NCI-H526 (cell line): Measurements from ENCODE around the gene CARMIL1.
"Not testable (repeated sequence)": the region's sequence is repeated elsewhere in the genome, so short reads cannot be mapped to it uniquely, and the experiment has no call there.

Experiments used
- DNase-seq, 2 experiments: peaks; one replicate each; lab custom pipeline; 2025; lab: John Stamatoyannopoulos, UW

The CARMIL1 gene

DNA sequence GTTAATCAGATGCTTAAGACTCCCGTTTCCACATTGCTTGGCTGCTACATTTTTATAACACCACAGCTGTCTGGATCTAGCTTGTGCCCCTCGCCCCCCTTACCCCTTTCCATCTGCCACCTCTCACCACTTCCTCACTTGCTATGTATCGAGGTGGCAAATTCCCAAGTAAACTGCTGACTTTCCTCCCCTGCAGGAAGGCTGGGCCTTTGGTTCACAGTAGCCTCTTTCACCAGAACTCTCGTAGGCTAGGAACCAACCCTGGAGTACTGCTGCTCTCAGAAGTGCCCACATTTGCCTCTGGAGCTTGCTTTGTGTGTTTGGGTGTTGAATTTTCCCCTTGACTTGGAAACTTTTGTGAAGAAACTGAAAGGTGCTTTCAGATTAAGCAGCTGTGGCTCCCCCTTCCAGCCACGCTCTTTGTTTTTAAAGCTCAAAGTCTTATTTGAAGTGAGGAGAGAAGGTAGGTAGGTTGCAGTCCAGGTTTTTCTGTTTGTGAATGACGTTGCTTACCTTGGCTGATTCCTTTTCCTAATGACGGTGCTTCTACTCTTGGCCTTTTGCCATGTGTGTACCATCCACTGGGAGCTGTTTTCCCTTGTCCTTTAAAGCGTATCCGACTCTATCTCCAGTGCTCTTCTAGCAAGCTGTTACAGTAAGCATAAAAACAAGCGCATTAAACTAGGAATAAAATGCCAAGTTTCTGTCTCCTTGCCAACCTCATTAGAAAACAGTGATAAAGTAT lies 90.4 kb downstream of the CARMIL1 start:
- DNase-seq = no peak

DNA sequence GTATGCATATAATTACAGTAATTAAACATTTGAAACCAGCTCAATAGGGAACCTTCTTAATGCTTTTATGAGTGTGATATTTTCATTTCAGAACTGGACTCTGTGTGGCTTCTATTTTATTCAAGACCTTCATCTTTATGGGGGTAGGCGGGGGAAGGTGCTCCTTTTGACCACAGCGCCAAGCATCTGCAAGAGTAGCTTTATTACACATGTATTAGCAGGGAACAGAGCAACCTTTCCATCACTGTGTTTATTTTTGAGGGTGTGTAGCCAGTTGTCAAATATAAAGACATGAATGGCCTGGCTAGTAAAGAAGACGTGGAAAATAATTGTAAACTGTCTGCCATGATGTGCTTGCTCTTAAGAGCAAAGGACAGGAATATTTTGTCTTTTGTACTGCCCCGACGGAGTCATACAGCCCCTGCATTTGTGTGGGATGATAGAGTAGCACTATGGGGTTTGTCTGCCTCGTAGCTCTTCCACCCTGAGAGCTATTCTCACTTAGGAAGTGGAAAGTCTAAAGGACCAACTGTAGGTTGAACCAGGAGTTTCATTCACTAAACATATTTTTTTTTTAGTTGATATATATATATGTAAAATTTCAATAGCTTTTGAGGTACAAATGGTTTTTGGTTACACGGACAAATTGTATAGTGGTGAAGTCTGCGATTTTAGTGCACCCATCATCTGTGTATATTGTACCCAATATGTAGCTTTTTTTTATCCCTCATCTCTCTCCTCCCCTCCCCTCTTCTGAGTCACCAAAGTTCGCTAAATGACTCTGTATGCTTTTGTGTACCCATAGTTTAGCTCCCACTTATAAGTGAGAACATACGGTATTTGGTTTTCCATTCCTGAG lies 91.2 kb downstream of the CARMIL1 start:
- DNase-seq = no peak

DNA sequence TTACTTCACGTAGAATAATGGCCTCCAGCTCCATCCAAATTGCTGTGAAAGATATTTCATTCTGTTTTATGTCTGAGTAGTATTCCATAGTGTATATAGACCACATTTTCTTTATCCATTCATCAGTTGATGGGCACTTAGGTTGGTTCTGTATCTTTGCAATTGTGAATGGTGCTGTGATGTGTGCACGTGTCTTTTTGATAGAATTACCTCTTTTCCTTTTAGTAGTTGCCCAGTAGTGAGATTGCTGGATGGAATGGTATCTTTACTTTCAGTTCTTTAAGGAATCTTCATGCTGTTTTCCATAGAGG lies 91.8 kb downstream of the CARMIL1 start:
- no peak for DNase-seq

DNA sequence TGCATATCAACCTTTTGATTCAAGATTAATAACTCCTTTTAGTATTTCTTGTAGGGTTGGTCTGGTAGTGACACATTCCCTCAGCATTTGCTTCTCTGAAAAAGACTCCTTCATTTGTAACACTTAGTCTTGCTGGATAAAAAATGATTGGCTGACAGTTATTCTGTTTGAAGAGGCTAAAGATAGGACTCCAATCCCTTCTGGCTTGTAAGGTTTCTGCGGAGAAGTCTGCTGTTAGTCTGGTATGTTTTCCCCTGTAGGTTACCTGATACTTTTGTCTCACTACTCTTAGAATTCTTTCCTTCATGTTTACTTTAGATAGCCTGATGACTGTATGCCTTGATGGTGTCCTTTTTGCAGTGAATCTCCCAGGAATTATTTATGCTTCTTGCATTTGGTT lies 96.0 kb downstream of the CARMIL1 start:
- DNase-seq = no peak

DNA sequence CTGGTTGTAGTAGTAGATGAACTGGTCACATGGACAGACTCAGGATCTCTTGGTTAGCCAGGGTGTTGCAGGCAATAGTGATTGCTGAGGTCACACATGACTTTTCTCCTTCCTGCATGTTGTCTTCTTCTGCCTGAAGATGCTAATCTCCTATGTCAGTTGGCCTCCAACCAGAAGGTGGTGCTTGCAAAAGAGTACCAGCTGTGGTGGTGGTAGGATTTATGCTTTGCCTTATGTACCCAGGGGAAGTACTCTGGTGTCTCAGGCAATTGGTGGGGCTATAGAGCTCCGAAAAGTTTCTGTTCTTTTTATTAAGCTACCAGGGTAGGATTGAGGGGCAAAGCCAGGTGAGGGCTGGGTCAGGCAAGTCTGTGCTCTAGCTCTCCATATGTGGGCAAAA lies 98.5 kb downstream of the CARMIL1 start:
- no peak for DNase-seq

DNA sequence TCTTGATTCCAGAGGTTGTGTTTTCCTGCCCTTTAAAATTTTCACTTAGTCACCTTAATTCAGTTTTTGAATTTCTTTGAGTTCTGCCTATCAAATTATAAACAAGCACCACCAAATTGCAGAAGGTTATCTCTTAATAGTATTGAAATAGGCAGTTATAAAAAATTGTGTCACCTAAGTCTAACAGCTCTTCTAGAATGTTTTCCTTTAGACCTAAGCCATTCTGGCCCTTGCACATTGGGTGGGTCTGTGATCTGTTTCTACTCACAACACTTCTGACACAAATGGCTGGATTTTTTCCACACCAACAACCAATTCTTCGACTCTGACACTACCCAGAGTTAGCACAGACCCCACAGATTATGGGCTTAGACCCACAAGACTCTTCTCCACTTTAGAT lies 101.9 kb downstream of the CARMIL1 start:
- DNase-seq = no peak

DNA sequence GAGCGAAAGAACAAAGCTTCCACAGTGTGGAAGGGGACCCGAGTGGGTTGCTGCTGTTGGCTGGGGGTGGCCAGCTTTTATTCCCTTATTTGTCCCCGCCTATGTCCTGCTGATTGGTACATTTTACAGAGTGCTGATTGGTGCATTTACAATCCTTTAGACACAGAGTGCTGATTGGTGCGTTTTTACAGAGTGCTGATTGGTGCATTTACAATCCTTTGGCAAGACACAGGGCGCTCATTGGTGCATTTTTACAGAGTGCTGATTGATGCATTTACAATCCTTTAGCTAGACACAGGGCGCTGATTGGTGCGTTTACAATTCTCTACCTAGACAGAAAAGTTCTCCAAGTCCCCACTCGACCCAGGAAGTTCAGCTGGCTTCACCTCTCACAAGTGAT lies 103.3 kb downstream of the CARMIL1 start:
- not testable (repeated sequence) for DNase-seq

DNA sequence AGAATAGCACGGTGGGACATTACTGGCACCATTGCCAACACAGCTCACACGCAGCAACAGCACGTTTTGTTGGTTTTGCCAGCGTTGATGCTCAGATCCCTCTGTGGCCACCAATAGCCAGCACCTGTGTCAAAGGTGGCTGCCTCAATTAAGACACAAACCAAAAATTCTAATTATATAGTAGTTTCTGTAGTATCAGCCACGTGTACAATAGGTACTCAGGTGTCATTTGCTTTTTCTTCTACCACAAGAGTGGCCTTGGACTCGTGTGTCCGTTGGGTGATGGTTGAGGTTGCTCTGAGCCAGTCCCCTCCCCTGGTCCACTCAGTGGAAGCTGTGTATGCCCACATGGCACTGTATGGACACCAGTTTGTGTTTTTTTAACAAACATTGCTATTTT lies 105.1 kb downstream of the CARMIL1 start:
- no peak for DNase-seq

DNA sequence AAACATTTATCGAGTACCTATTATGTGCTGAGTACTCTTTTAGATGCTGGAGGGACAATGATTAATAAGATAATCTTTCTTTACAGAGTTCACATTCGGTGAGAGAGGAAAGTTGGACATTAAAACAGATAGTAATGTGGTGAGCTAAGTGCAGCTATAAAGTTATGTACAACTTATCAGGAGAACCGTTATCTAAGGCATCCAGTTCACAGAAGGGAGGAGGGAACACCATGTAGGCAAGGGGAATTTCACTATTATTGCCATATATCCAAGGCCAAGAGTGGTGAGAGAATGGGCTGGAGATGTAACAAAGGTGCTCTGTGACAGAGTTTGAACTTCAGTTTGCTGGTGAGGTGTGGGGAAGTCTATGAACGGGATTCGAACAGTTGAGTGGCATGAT lies 105.8 kb downstream of the CARMIL1 start:
- no peak for DNase-seq

DNA sequence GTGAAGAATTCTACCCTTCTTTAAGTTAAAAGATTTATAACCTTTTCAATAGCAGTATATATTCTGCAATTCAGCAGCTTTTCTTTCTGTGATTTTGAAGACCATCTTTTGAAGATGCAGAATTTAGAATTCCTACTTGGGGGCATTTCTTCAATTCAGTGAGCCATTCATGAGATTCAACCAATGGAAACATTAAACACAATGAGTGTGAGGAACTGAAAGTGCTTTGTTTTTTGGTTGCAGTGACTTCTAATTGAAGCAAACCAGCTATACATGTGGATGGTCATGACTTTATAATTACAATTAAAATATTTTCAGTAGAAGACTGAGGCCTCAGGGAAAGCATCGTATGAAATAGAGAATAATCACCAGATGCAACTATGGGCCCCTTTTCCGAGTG lies 108.3 kb downstream of the CARMIL1 start:
- no peak for DNase-seq

DNA sequence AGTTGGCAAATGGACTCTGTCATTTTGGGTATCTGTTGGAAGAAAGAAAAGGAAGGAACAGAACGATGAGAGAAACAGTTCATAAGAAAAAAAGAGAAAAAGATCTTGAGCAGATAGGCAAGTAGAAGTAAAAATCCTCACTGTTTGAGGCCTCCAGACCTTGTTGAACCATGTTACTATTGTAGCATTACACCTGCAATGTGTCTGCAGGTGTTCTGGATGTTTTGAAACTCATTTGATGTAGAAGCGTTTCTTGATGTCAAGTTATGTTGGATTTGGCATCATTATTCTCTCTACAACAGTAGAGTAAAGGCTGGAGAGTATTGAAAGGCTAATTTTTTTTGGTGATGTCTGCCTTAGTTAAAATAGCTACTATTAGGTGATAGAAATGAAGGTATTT lies 108.7 kb downstream of the CARMIL1 start:
- no peak for DNase-seq

DNA sequence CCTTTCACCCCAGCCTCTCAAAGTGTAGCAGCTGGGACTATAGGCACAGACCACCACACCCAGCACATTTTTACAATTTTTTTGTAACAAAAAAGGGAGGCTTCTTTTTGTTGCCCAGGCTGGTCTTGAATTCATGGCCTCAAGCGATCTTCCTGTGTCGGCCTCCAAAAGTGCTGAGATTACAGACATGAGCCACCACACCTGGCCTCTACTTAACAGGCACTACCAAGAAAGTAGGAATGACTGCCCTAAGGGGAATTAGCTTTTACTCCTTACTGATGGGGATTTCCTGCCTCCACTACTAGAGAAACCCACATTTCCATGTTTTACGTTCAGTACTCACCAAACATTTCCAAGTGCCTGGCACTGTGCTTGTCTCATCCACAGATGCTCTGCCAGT lies 109.6 kb downstream of the CARMIL1 start:
- DNase-seq = no peak

DNA sequence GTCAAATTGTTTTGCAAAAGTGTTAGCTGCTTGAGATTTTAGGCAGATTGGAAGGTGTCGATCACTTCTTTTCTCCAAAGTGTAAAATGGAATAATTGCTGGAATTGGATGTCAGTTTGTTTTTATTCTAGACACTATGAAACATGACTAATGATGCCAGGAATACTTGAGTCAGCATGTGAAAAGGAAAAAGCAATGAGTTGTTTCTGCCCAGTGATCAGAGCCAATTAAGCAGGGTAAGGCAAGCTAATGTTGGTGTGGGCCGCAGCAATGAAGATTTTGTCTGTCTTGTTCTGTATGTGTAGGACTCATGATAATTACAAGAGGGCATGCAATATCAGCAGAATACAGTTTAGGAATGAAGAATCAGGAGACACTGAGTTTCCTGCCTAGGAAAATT lies 110.3 kb downstream of the CARMIL1 start:
- no peak for DNase-seq

DNA sequence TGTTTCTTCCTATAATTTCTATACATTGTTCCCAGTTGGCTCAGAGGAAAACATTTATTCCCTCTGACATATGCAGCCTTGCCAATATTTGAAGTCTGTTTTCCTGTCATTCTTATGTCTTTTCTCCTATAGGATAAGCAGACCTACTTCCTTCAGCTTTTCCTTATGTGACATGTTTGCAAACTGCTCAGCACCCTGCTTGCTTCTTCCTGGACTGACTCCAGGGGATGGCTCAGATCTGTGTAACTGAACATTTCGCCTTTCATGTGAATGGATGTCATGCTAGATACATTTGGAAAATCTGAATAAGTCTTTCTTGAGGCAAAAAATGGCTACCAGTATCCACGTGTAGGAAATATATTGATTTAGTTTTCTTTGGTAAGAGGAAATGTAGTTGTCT lies 113.2 kb downstream of the CARMIL1 start:
- no peak for DNase-seq

DNA sequence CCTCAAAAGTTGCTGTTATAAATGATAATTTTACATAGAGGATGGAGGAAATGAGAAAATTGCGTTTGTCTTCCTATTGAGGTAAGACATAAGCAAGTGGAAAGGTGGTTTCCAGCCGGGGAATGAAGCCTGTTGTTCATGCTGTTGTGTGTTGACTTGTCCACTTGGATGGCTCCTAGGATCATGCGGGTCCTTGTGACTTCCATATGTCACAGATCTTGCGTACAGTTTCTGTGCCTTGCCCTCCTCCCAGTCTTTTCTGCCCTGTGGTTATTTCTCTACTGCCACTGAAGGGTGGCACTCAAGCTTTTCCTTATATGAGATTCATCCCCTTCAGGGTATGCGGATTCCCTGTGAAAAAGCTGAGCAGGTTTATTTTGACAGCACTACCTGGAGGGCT lies 116.6 kb downstream of the CARMIL1 start:
- DNase-seq = no peak

DNA sequence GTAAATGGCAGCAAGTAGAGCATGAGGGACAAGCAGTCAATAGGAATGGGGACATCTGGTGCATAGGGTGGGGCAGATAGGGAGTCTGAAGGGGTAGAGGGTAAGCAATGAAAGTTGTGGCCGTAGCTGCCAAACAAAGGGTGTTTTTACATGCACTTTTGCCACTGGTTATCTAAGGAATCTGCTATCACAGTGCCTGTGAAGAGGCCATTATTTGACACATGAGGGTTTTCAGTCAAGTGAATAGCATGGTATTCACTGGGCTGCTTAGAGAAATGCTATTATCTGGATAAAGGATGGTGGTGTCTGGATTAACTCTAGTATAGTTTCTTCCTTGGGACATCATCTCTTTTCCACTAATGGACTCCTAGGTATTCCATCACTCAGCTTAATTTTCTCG lies 118.2 kb downstream of the CARMIL1 start:
- no peak for DNase-seq

DNA sequence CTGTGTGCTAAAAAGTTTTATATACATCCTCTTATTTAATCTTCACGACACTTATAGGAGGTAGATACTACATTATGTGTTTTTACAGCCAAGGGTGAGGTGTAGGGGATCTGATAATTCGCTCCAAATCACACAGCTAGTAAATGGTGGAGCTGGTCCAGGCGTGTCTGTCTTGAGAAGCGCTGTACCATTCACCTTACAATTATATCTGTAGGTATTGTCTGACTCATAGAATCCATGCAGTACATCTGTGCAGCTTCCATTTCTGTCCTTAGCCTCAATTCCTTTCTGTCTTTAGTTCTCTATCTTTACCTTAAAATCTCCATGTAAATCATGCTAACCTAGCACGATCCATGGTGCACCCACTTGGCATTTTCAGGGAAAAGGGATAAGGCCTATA lies 120.7 kb downstream of the CARMIL1 start:
- DNase-seq = no peak

DNA sequence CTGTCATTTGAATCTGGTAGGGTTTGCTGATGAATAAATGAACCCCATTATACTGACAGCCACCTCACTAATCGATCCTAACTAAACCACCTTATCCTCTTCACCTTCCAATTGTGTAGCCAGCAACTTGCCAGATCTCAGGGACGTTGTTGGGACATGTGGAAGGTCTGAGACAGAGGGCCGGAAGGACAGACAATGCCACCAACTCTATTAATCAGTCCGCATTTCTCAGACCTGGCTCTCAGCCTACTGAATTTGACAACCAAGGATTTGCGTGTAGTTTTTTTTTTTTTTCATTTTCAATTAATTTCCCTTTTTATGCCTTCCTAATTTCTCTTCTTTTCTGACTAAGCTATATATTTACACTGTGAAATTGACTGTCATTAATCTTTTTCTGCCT lies 122.5 kb downstream of the CARMIL1 start:
- DNase-seq = no peak

DNA sequence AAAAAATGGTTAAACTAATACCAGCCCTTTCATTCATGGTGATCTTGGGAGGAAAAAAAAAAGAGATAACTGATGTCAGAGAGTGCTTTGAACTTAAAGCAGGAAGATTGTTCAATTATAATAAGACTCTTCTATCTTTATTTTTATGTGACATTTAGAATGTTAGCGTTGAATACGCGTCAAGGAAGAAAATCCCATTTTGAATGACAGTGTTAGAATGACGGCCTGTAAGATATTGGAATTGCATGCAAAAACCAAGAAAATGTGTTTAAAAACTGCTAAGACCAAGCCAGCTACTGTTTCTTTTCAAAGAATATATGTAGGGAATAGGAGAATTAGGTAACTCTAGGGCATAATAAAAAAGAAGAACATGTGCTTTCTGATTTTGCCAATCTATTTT lies 123.0 kb downstream of the CARMIL1 start:
- no peak for DNase-seq

DNA sequence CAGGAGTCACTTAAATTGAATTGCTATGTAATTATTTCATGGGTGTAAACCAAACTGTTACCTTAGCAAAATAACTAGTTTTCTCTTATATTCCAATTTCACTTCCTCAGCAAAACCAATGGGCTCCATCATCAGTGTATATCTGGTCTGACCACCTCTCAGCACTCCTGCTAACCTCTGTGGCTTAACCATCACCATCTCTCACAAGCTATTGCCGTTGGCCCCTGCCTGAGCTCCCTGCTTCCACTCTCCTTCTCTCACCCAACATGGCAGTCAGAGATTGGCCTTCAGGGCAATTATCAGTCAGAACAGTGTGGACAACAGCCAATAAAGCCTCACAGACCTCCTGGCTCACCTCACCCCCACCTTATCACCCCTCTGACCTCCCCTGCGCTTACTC lies 124.0 kb downstream of the CARMIL1 start:
- no peak for DNase-seq

DNA sequence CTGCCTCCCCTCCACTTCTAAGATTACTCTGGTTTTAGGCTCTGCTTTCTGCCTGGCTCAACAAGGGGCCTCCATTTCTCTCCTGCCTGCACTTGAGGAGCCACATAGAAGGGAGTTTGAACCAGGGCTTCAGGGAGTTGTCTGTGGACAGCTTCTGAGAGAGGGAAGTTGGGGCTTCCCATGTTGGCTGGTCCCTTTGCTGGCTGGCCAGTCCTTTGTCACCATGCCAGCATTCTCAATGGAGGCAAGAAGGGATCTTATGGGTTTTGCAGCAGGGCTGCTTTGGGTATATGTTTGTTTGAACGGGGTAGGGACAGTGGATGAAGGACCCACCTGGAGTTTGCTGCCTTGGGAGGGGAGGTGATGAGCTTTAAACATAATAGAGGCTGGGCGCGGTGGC lies 124.9 kb downstream of the CARMIL1 start:
- no peak for DNase-seq

DNA sequence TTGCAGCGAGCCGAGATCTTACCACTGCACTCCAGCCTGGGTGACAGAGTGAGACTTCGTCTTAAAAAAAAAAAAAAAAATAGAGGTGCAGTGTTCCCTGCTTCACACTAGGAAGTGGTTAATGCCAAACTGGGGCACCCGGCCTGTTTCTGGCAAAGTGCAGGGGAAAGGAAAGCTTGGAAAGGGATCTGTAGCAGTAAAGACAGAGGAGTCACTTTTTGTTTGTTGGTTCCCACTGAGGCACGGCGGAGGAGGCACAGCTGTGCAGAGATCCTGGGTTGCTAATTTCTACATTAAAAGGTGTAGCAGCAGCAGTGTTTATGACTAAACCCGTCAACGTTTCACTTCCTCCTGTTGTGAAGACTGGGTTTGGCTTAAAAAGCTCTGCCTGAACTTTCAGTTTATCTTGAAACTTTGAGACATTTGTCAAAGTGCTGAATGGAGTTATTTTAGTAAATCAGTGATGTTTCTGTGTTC lies 125.6 kb downstream of the CARMIL1 start:
- DNase-seq = no peak

DNA sequence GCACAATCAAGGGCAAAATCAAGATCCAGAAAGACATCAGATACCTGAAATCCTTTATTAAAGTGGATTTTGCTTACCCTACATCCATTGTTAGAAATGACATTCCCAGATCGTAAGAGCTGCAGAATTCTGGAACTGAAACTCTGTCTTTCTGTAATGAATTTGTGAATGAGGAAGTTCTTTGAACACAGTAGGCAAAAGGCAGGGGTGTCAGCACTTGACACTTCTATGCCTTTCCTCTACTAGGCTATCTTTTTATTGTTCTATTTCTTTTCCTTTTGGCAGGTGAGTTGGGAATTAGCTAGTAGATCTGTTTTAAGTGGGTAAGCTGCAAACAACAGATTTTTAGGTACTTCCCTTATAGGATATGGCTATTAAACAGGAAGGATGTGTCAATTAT lies 126.3 kb downstream of the CARMIL1 start:
- no peak for DNase-seq

DNA sequence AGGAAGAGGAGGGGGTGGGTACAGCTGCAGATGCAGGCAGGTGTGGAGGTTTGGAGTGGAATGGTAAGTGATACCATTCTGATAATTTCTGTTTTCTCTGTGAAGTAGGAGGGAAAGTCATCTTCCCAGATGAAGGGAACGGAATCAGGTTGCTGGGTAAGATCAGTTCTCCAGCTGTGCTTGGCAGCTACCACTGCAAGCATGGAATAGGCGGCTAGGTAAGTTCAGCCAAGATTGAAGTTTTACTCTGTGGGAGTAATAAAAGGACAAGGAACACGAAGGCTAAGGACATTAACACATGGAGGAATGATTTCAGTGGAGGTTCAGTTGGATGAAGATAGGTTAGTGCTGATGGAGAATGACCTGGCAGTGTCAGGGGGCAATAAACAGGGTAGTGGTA lies 128.3 kb downstream of the CARMIL1 start:
- DNase-seq = no peak
